HepG2 (cell line): ENCODE results near the gene GPATCH3. TPM values are rescaled to one million over a fixed set of nuclear protein-coding genes. Genes with fewer than 3 reads are reported as not detected.
A peak's percentile ranks its signal among the peaks of the same experiment; 100 is the strongest.

ENCODE experiments used
- ARNTL ChIP-seq: sonication (generic); formaldehyde crosslinking; IDR thresholded peaks from 2 replicates; pipeline ENCODE4 v1.4.0; 2020; ENCODE audit warnings: mild to moderate bottlenecking, missing genetic modification reagents
- BRCA1 ChIP-seq: sonication (generic); formaldehyde crosslinking; IDR thresholded peaks from 2 replicates; pipeline ENCODE4 v1.4.0; 2020; ENCODE audit warnings: missing genetic modification reagents
- BRD4 ChIP-seq: sonication (generic); formaldehyde crosslinking; IDR thresholded peaks from 2 replicates; pipeline ENCODE4 v1.4.0; 2020; ENCODE audit warnings: missing genetic modification reagents
- FOXO4 ChIP-seq: sonication (generic); formaldehyde crosslinking; conservative IDR thresholded peaks from 2 replicates; pipeline ENCODE4 v1.8.1; 2023; ENCODE audit warnings: missing genetic modification reagents
- KAT2B ChIP-seq: fragments of 150-350 bp; IDR thresholded peaks from 2 replicates; pipeline ENCODE4 v1.6.1; 2014; ENCODE audit warnings: low read depth, low read length, borderline replicate concordance
- KIAA2018 ChIP-seq: sonication (generic); formaldehyde crosslinking; IDR thresholded peaks from 2 replicates; pipeline ENCODE4 v1.5.0; 2020; ENCODE audit warnings: mild to moderate bottlenecking, missing genetic modification reagents, borderline replicate concordance
- NAIF1 ChIP-seq: sonication (generic); formaldehyde crosslinking; IDR thresholded peaks from 2 replicates; pipeline ENCODE4 v1.5.0; 2020; ENCODE audit warnings: mild to moderate bottlenecking, missing genetic modification reagents, borderline replicate concordance
- SMAD9 ChIP-seq: sonication (generic); formaldehyde crosslinking; IDR thresholded peaks from 2 replicates; pipeline ENCODE4 v1.5.1; 2020; ENCODE audit warnings: mild to moderate bottlenecking, missing genetic modification reagents
- U2AF1 ChIP-seq: fragments of 200-400 bp; formaldehyde crosslinking; optimal IDR thresholded peaks from 2 replicates; pipeline ENCODE3; 2017; ENCODE audit warnings: mild to moderate bottlenecking, low read depth, low read length
- ZNF317 ChIP-seq: sonication (generic); formaldehyde crosslinking; IDR thresholded peaks from 2 replicates; pipeline ENCODE4 v1.5.0; 2020; ENCODE audit warnings: mild to moderate bottlenecking, missing genetic modification reagents
- ZNF354B ChIP-seq: sonication (generic); formaldehyde crosslinking; IDR thresholded peaks from 2 replicates; pipeline ENCODE4 v1.8.0; 2022; ENCODE audit warnings: mild to moderate bottlenecking, missing genetic modification reagents
- ZNF674 ChIP-seq: sonication (generic); formaldehyde crosslinking; IDR thresholded peaks from 2 replicates; pipeline ENCODE4 v1.5.0; 2020; ENCODE audit warnings: low read depth, mild to moderate bottlenecking, missing genetic modification reagents
- polyA plus RNA-seq, 8 experiments: library from polyadenylated mRNA; depleted of rRNA in 3 of 8; stranded (reverse) in 7 of 8; unstranded in 1 of 8; fragments of >200 nt; fragmentation: Illumina TruSeq in 4 of 8; extraction: Trizol in 4 of 8; gene quantifications; 2 replicates each; pipeline versions ENCODE4 v1.2.1 to v1.2.3, GENCODE V29; 2011 to 2016; ENCODE audit warnings: low read depth in 4 of 8, missing spikeins in 1 of 8, mixed read lengths in 1 of 8; ENCODE audit not compliant: insufficient read depth in 1 of 8
- total RNA-seq, 5 experiments: library from RNA; depleted of rRNA; stranded (reverse); fragments of >200 nt; fragmentation: Illumina TruSeq; extraction: Trizol; gene quantifications; 2 replicates each; pipeline ENCODE4 v1.2.3, GENCODE V29; 2016; ENCODE audit warnings: low read depth in 1 of 5
- TF ChIP-seq, protein P1 (sequence below): sonication (generic); formaldehyde crosslinking; IDR thresholded peaks from 2 replicates; pipeline ENCODE4 v1.4.0; 2020; ENCODE audit warnings: missing genetic modification reagents; ENCODE audit errors: not compliant biosample characterization
- TF ChIP-seq, protein P2 (sequence below): sonication (generic); formaldehyde crosslinking; IDR thresholded peaks from 2 replicates; pipeline ENCODE4 v1.4.0; 2020; ENCODE audit warnings: mild to moderate bottlenecking, missing genetic modification reagents
- TF ChIP-seq, protein P3 (sequence below): sonication (generic); formaldehyde crosslinking; IDR thresholded peaks from 2 replicates; pipeline ENCODE4 v1.4.0; 2020; ENCODE audit warnings: missing genetic modification reagents

Gene GPATCH3
- total and polyA plus RNA-seq, 2 of the 13 experiments (the other 11 are each of a cell fraction or from before 2014, with no cell fraction given) = 8.3 to 11.0 TPM

GRCh38 chr1:26913389-26913753 is 13.1 kb upstream of the GPATCH3 start (continued):
- no peak for TF ChIP-seq KIAA2018 (CRISPR knock-in tag)
- TF ChIP-seq BRD4 (CRISPR knock-in tag) = no peak
- TF ChIP-seq, protein P1, sequence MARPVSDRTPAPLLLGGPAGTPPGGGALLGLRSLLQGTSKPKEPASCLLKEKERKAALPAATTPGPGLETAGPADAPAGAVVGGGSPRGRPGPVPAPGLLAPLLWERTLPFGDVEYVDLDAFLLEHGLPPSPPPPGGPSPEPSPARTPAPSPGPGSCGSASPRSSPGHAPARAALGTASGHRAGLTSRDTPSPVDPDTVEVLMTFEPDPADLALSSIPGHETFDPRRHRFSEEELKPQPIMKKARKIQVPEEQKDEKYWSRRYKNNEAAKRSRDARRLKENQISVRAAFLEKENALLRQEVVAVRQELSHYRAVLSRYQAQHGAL = no peak
- TF ChIP-seq NAIF1 = no peak
- TF ChIP-seq ZNF317 (CRISPR knock-in tag) = no peak
- no peak for TF ChIP-seq BRCA1 (CRISPR knock-in tag)
- TF ChIP-seq, protein P2, sequence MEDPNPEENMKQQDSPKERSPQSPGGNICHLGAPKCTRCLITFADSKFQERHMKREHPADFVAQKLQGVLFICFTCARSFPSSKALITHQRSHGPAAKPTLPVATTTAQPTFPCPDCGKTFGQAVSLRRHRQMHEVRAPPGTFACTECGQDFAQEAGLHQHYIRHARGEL = peak; percentile 2; the same call in 1 of the 2 replicates
- TF ChIP-seq U2AF1 = no peak
- TF ChIP-seq FOXO4 (CRISPR knock-in tag) = 0 out of 2 replicates have a peak, but pooled peaks have one; percentile 27
- TF ChIP-seq, protein P3, sequence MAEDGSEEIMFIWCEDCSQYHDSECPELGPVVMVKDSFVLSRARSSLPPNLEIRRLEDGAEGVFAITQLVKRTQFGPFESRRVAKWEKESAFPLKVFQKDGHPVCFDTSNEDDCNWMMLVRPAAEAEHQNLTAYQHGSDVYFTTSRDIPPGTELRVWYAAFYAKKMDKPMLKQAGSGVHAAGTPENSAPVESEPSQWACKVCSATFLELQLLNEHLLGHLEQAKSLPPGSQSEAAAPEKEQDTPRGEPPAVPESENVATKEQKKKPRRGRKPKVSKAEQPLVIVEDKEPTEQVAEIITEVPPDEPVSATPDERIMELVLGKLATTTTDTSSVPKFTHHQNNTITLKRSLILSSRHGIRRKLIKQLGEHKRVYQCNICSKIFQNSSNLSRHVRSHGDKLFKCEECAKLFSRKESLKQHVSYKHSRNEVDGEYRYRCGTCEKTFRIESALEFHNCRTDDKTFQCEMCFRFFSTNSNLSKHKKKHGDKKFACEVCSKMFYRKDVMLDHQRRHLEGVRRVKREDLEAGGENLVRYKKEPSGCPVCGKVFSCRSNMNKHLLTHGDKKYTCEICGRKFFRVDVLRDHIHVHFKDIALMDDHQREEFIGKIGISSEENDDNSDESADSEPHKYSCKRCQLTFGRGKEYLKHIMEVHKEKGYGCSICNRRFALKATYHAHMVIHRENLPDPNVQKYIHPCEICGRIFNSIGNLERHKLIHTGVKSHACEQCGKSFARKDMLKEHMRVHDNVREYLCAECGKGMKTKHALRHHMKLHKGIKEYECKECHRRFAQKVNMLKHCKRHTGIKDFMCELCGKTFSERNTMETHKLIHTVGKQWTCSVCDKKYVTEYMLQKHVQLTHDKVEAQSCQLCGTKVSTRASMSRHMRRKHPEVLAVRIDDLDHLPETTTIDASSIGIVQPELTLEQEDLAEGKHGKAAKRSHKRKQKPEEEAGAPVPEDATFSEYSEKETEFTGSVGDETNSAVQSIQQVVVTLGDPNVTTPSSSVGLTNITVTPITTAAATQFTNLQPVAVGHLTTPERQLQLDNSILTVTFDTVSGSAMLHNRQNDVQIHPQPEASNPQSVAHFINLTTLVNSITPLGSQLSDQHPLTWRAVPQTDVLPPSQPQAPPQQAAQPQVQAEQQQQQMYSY (CRISPR knock-in tag) = no peak; the same call in 1 of the 2 replicates
- TF ChIP-seq KAT2B = no peak
- 0 out of 2 replicates have a peak, but pooled peaks have one; percentile 77 for TF ChIP-seq ZNF674 (CRISPR knock-in tag)
- no peak for TF ChIP-seq ARNTL (CRISPR knock-in tag)
- no peak; the same call in 1 of the 2 replicates for TF ChIP-seq SMAD9 (CRISPR knock-in tag)
- peak; percentile 86; the same call in 1 of the 2 replicates for TF ChIP-seq ZNF354B (CRISPR knock-in tag)
